Measurements from ENCODE around the gene EBF3.

DNA sequence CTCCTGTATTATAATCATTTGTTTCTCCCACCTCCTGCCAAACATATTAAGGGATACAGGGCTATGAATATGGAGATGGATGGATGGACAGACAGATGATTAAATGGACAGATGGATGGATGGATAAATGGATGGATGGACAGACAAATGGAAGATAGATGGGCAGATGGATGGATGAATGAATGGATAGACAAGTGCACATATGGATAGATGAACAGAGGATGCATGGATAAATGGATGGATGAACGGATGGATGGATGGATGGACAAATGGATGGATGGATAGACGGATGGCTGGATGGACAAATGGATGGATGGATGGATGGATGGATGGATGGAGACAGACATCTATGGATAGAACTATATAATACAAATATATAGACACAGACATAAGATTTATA is 59.8 kb downstream of the EBF3 start:
- TF ChIP-seq, protein P1, sequence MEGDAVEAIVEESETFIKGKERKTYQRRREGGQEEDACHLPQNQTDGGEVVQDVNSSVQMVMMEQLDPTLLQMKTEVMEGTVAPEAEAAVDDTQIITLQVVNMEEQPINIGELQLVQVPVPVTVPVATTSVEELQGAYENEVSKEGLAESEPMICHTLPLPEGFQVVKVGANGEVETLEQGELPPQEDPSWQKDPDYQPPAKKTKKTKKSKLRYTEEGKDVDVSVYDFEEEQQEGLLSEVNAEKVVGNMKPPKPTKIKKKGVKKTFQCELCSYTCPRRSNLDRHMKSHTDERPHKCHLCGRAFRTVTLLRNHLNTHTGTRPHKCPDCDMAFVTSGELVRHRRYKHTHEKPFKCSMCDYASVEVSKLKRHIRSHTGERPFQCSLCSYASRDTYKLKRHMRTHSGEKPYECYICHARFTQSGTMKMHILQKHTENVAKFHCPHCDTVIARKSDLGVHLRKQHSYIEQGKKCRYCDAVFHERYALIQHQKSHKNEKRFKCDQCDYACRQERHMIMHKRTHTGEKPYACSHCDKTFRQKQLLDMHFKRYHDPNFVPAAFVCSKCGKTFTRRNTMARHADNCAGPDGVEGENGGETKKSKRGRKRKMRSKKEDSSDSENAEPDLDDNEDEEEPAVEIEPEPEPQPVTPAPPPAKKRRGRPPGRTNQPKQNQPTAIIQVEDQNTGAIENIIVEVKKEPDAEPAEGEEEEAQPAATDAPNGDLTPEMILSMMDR (IDR thresholded peaks at IDR 0.05) = no peak
- no peak for TF ChIP-seq POLR2AphosphoS5 (IDR thresholded peaks at IDR 0.05; ENCODE audit: low read depth, low read length)
- TF ChIP-seq, protein P2, sequence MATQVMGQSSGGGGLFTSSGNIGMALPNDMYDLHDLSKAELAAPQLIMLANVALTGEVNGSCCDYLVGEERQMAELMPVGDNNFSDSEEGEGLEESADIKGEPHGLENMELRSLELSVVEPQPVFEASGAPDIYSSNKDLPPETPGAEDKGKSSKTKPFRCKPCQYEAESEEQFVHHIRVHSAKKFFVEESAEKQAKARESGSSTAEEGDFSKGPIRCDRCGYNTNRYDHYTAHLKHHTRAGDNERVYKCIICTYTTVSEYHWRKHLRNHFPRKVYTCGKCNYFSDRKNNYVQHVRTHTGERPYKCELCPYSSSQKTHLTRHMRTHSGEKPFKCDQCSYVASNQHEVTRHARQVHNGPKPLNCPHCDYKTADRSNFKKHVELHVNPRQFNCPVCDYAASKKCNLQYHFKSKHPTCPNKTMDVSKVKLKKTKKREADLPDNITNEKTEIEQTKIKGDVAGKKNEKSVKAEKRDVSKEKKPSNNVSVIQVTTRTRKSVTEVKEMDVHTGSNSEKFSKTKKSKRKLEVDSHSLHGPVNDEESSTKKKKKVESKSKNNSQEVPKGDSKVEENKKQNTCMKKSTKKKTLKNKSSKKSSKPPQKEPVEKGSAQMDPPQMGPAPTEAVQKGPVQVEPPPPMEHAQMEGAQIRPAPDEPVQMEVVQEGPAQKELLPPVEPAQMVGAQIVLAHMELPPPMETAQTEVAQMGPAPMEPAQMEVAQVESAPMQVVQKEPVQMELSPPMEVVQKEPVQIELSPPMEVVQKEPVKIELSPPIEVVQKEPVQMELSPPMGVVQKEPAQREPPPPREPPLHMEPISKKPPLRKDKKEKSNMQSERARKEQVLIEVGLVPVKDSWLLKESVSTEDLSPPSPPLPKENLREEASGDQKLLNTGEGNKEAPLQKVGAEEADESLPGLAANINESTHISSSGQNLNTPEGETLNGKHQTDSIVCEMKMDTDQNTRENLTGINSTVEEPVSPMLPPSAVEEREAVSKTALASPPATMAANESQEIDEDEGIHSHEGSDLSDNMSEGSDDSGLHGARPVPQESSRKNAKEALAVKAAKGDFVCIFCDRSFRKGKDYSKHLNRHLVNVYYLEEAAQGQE (IDR thresholded peaks at IDR 0.05; ENCODE audit: insufficient read depth in 1 of 2, low read depth in 2 of 2, low read length in 1 of 2) = no peak
